Fibroblast of lung (primary cell): ENCODE results near the gene ANO7.

Experiments used
- EZH2 ChIP-seq: IDR thresholded peaks from 2 replicates; pipeline ENCODE4 v1.5.1; 2012; ENCODE audit warnings: low read length, control low read depth, mild to moderate bottlenecking; ENCODE audit errors: missing control alignments
- TF ChIP-seq, protein P1 (sequence below), 2 donors: IDR thresholded peaks in 1 of 2; conservative IDR thresholded peaks in 1 of 2; 1 replicate in 1 of 2; 2 replicates in 1 of 2; pipeline ENCODE4 v1.5.1; 2011 to 2012; ENCODE audit warnings: low read length in 2 of 2, control low read depth in 1 of 2, inconsistent platforms in 1 of 2, low read depth in 1 of 2, mild to moderate bottlenecking in 1 of 2

DNA sequence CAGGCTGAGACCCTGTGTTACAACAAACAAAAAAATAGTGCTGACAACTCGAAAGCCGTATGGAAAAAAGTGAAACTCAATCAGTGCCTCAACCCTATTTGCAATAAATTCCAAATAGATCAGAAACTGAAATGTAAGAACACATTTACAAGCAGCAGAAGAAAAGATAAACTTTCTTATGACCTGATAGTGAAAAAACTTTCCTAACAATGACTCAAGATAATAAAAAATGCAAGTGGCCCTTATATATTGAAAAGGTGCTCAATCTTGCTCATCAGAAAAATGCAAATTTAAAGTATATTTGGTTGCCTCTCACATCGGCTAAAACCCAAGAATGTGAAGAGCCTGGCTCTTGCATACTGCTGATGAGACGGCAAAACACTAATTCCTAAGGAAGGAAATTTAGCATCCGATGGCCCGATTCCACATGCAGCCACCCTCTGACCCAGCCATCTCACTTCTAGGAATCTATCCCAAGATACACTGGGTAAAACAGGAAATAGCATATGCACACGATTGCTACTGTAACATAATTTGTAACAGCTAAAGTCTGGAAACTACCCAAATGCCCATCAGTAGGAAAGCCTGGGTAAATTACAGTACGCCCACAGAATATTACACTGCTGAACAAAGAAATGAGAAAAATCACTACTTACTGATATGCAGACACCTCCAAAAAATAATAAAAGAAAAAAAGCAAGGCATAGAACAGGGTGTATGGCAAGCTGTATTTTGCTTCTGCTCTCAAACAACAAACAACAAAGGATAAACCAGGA lies 70.2 kb downstream of the ANO7 start:
- TF ChIP-seq, protein P1, sequence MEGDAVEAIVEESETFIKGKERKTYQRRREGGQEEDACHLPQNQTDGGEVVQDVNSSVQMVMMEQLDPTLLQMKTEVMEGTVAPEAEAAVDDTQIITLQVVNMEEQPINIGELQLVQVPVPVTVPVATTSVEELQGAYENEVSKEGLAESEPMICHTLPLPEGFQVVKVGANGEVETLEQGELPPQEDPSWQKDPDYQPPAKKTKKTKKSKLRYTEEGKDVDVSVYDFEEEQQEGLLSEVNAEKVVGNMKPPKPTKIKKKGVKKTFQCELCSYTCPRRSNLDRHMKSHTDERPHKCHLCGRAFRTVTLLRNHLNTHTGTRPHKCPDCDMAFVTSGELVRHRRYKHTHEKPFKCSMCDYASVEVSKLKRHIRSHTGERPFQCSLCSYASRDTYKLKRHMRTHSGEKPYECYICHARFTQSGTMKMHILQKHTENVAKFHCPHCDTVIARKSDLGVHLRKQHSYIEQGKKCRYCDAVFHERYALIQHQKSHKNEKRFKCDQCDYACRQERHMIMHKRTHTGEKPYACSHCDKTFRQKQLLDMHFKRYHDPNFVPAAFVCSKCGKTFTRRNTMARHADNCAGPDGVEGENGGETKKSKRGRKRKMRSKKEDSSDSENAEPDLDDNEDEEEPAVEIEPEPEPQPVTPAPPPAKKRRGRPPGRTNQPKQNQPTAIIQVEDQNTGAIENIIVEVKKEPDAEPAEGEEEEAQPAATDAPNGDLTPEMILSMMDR (conservative IDR thresholded peaks at IDR 0.05 in 1 of 2, IDR thresholded peaks at IDR 0.05 in 1 of 2; ENCODE audit: low read depth in 1 of 2, low read length in 2 of 2) = no peak
- no peak for TF ChIP-seq EZH2
